Measurements from ENCODE around the gene SLC25A27.

Gene SLC25A27

GRCh38 chr6:46720401-46720800, 67.6 kb downstream of the SLC25A27 start:
- DNase-seq, result no peak
